DMS53 (cell line): ENCODE measurements around the gene TSPAN18.

Experiments
- DNase-seq: peaks from one replicate; lab custom pipeline; 2025; lab: John Stamatoyannopoulos, UW

Gene TSPAN18

GRCh38 chr11:44777209-44778194 lies 50.7 kb downstream of the TSPAN18 start:
- no peak for DNase-seq

DNA sequence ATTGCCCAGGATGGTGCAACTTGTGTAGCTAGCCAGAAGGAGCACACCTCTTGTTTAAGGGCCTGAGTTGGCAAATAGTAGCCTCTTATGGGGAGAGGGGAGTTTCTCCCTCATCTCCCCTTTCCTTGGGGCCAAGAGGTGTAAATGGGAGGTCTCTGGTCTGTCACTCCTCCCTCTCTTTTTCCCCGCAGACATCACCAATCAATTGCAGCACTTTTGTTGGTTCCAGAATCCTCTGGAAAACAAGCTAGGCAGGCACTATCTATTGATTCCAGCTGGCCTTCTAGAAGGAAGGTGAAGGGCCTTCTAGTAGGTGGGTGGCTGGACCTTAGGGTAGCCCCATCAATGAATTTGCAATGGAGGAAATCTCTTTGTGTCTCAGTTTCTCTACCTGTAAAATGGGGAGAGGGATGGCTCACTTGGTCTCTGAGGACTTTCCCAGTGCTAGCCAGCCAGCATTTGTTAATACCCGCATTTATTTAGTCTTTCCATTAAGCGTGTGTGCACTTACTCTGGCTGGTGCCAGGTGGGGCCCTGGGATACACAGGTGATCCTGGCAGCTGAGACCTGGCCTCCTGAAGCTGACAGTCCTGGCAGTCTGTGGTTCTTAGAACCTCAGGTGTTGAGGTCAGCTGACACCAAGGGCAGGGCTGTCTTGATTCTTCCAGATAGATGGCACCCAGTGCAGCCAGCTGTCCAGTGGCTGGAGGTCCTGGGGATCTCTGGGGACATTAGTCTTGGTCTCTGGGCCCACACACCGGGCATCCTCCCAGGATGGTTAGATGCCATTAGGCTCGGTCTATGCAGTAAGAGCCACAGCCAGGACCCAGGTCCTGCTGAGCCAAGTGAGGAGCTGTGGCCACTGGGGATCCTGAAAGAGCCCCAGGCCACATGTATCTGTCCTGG lies 51.7 kb downstream of the TSPAN18 start:
- no peak for DNase-seq

- DNase-seq: no peak
These were observed 53.2 kb downstream of the TSPAN18 start for GRCh38 chr11:44779736-44780520.

GRCh38 chr11:44780940-44781631 lies 54.3 kb downstream of the TSPAN18 start:
- DNase-seq: no peak

DNA sequence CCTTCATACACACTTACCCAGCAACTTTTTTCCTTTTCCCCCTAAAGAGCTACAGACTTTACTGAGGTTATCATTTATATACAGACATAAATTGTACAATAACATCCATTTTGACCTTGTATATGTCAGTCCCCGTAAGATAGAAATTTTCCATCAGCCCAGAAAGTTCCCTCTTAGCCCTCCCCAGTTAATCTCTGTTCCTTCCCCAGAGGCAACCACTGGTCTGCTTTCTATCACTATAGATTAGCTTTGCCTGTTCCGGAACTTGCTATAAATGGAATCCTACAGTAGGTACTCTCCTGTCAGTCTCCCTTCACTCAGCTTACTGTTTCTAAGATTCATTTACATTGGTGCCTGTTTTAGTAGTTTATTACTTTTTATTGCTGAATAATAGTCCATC lies 54.9 kb downstream of the TSPAN18 start:
- no peak for DNase-seq

- no peak for DNase-seq
These were observed 55.7 kb downstream of the TSPAN18 start for GRCh38 chr11:44782478-44782877.

DNA sequence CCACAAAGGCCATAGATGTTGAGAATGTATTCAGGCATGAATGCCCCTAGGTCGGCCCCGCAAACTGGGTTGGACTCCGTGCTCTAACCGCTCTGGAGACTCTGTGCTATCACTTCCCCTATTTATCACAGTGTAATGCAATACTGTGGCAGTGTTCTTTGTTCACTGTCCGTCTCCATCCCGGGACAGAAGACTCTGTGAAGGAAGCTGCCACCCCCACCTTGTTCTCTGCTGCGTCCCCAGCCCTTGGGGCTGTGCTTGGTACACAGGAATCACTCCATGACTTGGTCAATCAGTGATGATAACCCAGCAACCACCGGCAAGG lies 57.6 kb downstream of the TSPAN18 start:
- no peak for DNase-seq

DNA sequence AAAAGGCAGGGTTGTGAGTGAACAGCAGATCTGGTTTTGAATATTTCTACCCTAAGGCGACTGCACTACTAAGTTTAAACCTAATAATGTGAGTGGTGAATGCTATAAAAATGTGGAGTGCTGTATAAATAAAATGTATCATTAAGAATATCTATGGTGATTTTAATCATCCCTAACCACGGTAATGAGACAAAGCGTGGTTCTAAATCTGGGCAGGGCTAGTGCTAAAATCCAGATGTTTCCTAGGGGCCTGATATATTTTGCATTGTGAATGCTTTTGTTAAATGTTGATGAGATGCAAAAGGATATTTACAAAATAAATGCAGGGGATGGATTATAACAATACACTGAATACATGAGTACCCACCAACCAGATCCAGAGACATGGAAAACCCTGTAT lies 58.1 kb downstream of the TSPAN18 start:
- DNase-seq: no peak

GRCh38 chr11:44785856-44786607 lies 59.3 kb downstream of the TSPAN18 start:
- DNase-seq: no peak

- DNase-seq: no peak
These were observed 60.3 kb downstream of the TSPAN18 start for GRCh38 chr11:44787070-44787469.

- no peak for DNase-seq
These were observed 61.2 kb downstream of the TSPAN18 start for GRCh38 chr11:44787981-44788380.

DNA sequence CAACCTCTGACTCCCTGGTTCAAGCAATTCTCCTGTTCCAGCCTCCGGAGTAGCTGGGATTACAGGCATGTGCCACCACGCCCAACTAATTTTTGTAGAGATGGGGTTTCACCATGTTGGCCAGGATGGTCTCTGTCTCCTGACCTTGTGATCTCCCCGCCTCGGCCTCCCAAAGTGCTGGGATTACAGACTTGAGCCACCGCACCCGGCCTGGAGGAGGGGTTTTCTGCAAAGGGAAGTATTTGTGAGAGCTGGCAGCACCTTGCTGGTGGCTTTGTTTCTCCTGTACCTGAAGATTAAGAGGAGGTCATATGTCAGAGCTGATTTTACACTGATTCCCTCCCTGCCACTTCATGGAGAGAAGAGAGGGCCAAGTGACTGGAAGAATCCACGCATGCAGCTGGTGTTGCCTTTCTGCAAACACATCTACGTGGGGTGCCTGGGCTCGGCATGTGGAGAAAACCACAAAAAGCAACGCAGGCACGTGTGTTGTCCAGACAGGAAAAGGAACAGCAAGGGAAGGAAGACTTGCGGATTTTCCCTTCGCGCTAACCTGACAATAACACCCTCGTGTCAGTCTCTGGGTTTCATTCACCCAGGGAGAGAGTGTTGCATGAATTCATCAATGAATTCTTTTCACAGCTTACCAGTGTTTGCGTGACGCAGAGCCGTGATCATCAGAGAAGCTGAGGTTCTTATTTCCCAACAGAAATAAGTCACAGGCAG lies 61.9 kb downstream of the TSPAN18 start:
- DNase-seq: no peak

DNA sequence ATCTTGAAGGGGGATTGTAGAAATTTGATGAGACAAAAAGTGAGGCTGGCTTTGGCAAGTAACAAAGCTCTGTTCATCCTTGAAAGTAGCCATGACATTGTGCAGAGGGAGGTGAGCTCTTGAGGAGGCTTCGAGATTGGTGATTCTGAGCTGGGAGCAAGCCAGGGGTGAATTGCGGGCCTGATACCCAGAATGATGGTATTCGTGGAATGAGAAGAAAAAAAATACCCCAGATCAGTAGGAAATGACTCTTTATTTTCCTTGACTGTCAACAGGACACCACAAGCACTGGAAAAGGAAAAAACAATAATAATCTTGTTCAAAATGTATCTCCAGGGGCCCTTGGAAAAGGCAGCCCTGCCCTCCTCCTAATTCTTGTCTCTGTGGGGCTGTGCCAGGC lies 62.7 kb downstream of the TSPAN18 start:
- no peak for DNase-seq

DNA sequence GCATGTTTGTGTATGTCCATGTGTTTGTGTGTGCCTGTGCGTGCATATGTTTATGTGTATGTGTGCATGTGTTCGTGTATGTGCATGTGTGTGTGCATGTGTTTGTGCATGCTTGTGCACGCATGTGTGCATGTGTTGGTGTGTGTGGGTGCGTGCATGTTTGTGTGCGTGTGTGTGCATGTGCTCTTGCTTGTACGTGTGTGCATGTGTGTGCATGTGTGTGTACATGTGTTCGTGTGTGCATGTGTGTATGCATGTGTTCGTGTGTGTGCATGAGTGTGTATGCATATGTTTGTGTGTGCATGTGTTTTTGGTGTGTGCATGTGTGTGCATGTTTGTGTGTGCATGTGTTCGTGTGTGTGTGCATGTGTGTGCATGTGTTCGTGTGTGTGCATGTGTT lies 63.4 kb downstream of the TSPAN18 start:
- no peak for DNase-seq

DNA sequence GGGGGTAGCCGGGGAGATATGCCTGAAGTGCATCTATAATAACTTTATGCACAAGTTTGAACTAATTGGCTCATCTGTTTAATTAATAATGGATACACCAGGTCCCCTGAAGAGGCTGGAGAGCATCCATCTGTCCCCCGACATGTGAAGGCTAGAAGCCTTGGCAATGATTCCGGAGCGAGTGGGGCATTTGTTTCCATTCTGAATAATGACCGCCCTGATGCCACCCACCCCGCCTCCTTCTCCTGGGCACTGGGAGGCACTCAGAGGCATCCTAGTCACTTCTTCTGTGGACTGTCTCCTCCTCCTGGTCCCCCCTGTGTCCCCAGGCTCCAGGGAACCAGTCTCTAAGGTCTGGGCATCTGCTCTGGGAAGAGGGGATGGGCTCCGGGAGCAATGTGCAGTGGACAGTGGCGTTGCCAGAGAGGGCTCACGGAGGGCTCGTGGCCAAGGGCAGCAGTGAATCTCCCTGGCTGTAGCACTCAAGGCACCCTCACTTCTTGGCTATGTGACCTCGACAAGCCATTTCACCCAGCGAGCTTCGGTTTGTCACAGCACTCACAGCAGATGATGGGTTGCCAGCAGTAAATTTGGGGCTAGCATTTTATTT lies 64.7 kb downstream of the TSPAN18 start:
- DNase-seq: no peak

DNA sequence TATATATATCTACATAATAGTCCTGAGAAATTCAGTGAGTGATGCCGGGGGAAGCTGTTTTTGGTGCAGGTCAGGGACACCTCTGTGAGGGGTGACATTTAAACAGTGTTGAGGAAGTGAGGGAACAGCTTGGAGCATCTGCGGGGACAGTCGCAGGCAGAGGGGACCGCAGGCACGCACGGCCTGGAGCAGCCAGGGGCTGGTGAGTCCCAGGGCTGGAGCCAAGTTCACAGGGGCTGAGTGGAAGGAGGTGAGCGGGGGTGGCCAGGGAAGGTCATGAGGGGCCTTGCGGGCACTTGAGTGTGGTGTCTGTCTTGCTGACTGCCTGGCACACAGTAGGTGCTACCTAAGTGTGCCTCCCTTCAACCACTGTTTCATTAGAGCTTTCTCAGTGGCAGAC lies 65.4 kb downstream of the TSPAN18 start:
- DNase-seq: no peak

GRCh38 chr11:44793350-44794090 lies 66.8 kb downstream of the TSPAN18 start:
- DNase-seq: no peak

DNA sequence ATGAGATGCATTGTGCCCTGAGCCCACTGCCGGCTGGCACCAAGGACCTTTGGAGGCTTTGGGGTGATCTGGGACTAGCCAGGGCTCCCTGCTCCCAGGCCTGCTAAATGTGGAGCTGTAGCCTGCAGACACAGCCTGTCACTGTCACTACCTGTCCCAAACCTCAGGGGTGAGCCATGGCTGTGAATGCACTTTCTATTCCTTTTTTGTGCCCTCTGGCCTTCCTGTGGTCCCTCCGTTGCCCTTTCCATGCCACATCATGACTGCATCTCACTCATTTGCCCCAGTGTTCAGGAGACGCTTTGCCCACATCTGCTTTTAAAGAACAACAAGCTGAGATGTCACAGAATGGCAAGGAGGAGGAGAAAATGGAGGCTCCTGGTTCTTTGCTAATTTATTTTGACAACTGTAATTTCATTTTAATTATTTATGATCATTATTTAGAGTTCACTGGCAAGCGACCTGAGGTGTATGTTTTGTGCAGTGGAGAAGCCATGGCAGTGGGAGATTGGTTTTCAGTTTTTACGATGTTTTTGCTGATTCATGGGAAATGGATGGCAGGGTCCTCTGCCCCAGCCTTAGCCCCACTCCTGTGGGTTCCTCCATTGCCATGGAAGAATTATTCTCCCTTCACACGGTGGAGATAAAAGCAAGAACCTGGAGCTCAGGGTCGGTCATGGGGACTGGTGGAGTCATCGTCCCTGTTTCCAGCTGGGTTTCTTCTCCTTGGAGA lies 69.2 kb downstream of the TSPAN18 start:
- no peak for DNase-seq
